MCF 10A (cell line): Measurements from ENCODE around the gene FOXD2. TPM values are rescaled to one million over a fixed set of nuclear protein-coding genes. Genes with fewer than 3 reads are reported as not detected.

Source experiments
- BruUV-seq: library from RNA; stranded (reverse); fragments of 400-500 nt; replicated peaks from 2 replicates; lab custom pipeline; 2021; lab: Mats Ljungman, UMichigan
- CTCF ChIA-PET: fragments of 300-600 bp; sonication (Branson Sonifier 250); formaldehyde crosslinking; extraction: SDS; loops from one replicate; lab custom pipeline; 2021; ENCODE audit warnings: antibody characterized with exemption, inconsistent platforms; lab: Yijun Ruan, JAX
- POLR2A ChIA-PET: fragments of 300-600, 350-650 bp; sonication (Branson Sonifier 250); formaldehyde crosslinking; extraction: SDS; loops from one replicate; lab custom pipeline; 2020; ENCODE audit warnings: antibody characterized with exemption, inconsistent platforms; lab: Yijun Ruan, JAX
- DNase-seq: peaks from one replicate; pipeline ENCODE4 v3.0.0-alpha.2; 2018; ENCODE audit not compliant: unreplicated experiment
- H3K27ac Mint-ChIP-seq: one replicate; pipeline ENCODE4 v1.8.0; 2022; ENCODE audit warnings: mild to moderate bottlenecking, low read depth, mixed read lengths; ENCODE audit not compliant: unreplicated experiment
- H3K27me3 Mint-ChIP-seq: one replicate; pipeline ENCODE4 v1.8.0; 2022; ENCODE audit warnings: mixed read lengths; ENCODE audit not compliant: insufficient read depth, unreplicated experiment
- H3K36me3 Mint-ChIP-seq: one replicate; pipeline ENCODE4 v1.8.0; 2022; ENCODE audit warnings: mild to moderate bottlenecking, moderate library complexity, mixed read lengths; ENCODE audit not compliant: insufficient read depth, unreplicated experiment
- H3K4me1 Mint-ChIP-seq: one replicate; pipeline ENCODE4 v1.8.0; 2022; ENCODE audit warnings: mixed read lengths; ENCODE audit not compliant: insufficient read depth, unreplicated experiment
- H3K4me3 Mint-ChIP-seq: one replicate; pipeline ENCODE4 v1.8.0; 2022; ENCODE audit warnings: mild to moderate bottlenecking, moderate library complexity, mixed read lengths; ENCODE audit not compliant: unreplicated experiment
- H3K9me3 Mint-ChIP-seq: one replicate; pipeline ENCODE4 v1.8.0; 2022; ENCODE audit warnings: mixed read lengths; ENCODE audit not compliant: unreplicated experiment
- CTCF ChIP-seq: fragments of 200-600 bp; IDR thresholded peaks from one replicate; pipeline ENCODE4 v1.8.0; 2022; ENCODE audit warnings: antibody characterized with exemption, mild to moderate bottlenecking; ENCODE audit not compliant: unreplicated experiment
- intact Hi-C: fragments of 100-400 bp; cut with micrococcal nuclease; formaldehyde crosslinking; loops from 2 replicates; pipeline ENCODE4 v1.14.1; 2022
- total RNA-seq: library from RNA; stranded (reverse); gene quantifications from 2 replicates; pipeline ENCODE4 v1.2.3, GENCODE V29; 2022

FOXD2 gene
- total RNA-seq, 1 experiment from 2014 or later, result 0.44 TPM

GRCh38 chr1:47424336-47424982 lies 13.4 kb upstream of the FOXD2 start:
- CTCF ChIA-PET, result interaction anchor here (0.6 to 4.2 kb wide), 29 partner anchors 11 to 592 kb away, joined by 3 to 81 read pairs (median 3); partner anchors contain the start of gene FOXD2
- peak; percentile 81 for DNase-seq
- H3K36me3 Mint-ChIP-seq, result peaks cover 6% of the 10 kb centered on the region
- POLR2A ChIA-PET, result interaction anchor here (0.8 to 1.3 kb wide), 3 partner anchors 8 to 233 kb away, joined by 3 read pairs; no protein-coding TSS in a partner anchor
- no peak overlapping the region for H3K4me3 Mint-ChIP-seq
- H3K27me3 Mint-ChIP-seq, result no peaks in the 10 kb centered on the region
- no TSS peak for BruUV-seq
- intact Hi-C loops, result loop anchor here (1.0 to 5.0 kb wide), 4 partner anchors 36 to 245 kb away; partner anchors contain the start of genes CMPK1 and PDZK1IP1
- peaks cover 11% of the 10 kb centered on the region for H3K4me1 Mint-ChIP-seq
- no peaks in the 10 kb centered on the region for H3K9me3 Mint-ChIP-seq
- peak; percentile 68 for TF ChIP-seq CTCF
- no peak overlapping the region for H3K27ac Mint-ChIP-seq

GRCh38 chr1:47431534-47431933 lies 6.3 kb upstream of the FOXD2 start:
- H3K9me3 Mint-ChIP-seq, result no peaks in the 10 kb centered on the region
- no TSS peak for BruUV-seq
- TF ChIP-seq CTCF, result no peak
- peaks cover 12% of the 10 kb centered on the region for H3K36me3 Mint-ChIP-seq
- CTCF ChIA-PET, result interaction anchor here (0.7 to 13.1 kb wide), 31 partner anchors 8 to 631 kb away, joined by 3 to 696 read pairs (median 4); partner anchors contain the start of gene PDZK1IP1
- H3K27me3 Mint-ChIP-seq, result no peaks in the 10 kb centered on the region
- no peak overlapping the region for H3K27ac Mint-ChIP-seq
- H3K4me1 Mint-ChIP-seq, result peaks cover 35% of the 10 kb centered on the region
- H3K4me3 Mint-ChIP-seq, result no peak overlapping the region
- DNase-seq, result peak; percentile 78
- POLR2A ChIA-PET, result interaction anchor here (0.7 to 2.4 kb wide), 9 partner anchors 22 to 1460 kb away, joined by 3 to 9 read pairs (median 5); no protein-coding TSS in a partner anchor
- intact Hi-C loops, result no loop called here

GRCh38 chr1:47432071-47433036 lies 5.5 kb upstream of the FOXD2 start:
- POLR2A ChIA-PET, result interaction anchor here (0.6 to 2.4 kb wide), 15 partner anchors 9 to 1461 kb away, joined by 3 to 9 read pairs (median 5); partner anchors contain the start of gene CMPK1
- no peaks in the 10 kb centered on the region for H3K27me3 Mint-ChIP-seq

More at GRCh38 chr1:47432071-47433036, 5.5 kb upstream of the FOXD2 start:
- Mint-ChIP-seq H3K27ac (peak overlapping the region; percentile 14), H3K36me3 (peaks cover 12% of the 10 kb centered on the region), H3K4me1 (peaks cover 37% of the 10 kb centered on the region), H3K4me3 (peak overlapping the region; percentile 48), H3K9me3 (no peaks in the 10 kb centered on the region)
- peak; percentile 87 for TF ChIP-seq CTCF
- CTCF ChIA-PET, result interaction anchor here (0.6 to 13.1 kb wide), 36 partner anchors 7 to 631 kb away, joined by 3 to 696 read pairs (median 4); partner anchors contain the start of gene PDZK1IP1
- DNase-seq, result peak; percentile 89
- intact Hi-C loops, result loop anchor here (1.0 kb wide), 2 partner anchors 278 to 294 kb away; no protein-coding TSS in a partner anchor
- BruUV-seq, result TSS peak; percentile 88
